DOHH2 (cell line): ENCODE results near the gene CERS6.
A peak's percentile ranks its signal among the peaks of the same experiment; 100 is the strongest.

ENCODE experiments used
- H3F3A ChIP-seq: fragments of 200-600 bp; sonication (generic), shearing (Covaris generic); 2 replicates; pipeline ENCODE4 v1.6.0; 2016; ENCODE audit warnings: antibody characterized with exemption, mild to moderate bottlenecking; ENCODE audit not compliant: control insufficient read depth, insufficient read depth
- H3K27ac ChIP-seq: fragments of 200-600 bp; sonication (generic); 2 replicates; pipeline ENCODE4 v1.5.1; 2014; ENCODE audit warnings: low read depth, mild to moderate bottlenecking, low read length, moderate library complexity
- H3K27me3 ChIP-seq: fragments of 200-600 bp; sonication (generic); 2 replicates; pipeline ENCODE4 v1.6.1; 2014; ENCODE audit warnings: mild to moderate bottlenecking, low read length, mixed read lengths; ENCODE audit not compliant: control insufficient read depth
- H3K36me3 ChIP-seq: fragments of 200-600 bp; sonication (generic); 2 replicates; pipeline ENCODE4 v1.6.1; 2014; ENCODE audit warnings: mild to moderate bottlenecking, low read length, moderate library complexity, mixed read lengths; ENCODE audit not compliant: control insufficient read depth
- H3K4me1 ChIP-seq: fragments of 200-600 bp; sonication (generic); 2 replicates; pipeline ENCODE4 v1.6.1; 2014; ENCODE audit warnings: mild to moderate bottlenecking, low read length, mixed read lengths; ENCODE audit not compliant: control insufficient read depth
- H3K4me2 ChIP-seq: fragments of 200-600 bp; sonication (generic); 2 replicates; pipeline ENCODE4 v1.6.0; 2014; ENCODE audit warnings: mild to moderate bottlenecking, low read length, moderate library complexity
- H3K4me3 ChIP-seq: fragments of 200-600 bp; sonication (generic); 2 replicates; pipeline ENCODE4 v1.5.1; 2014; ENCODE audit warnings: mild to moderate bottlenecking, low read length, mixed read lengths
- H3K79me2 ChIP-seq: fragments of 200-600 bp; sonication (generic); 2 replicates; pipeline ENCODE4 v1.6.1; 2014; ENCODE audit warnings: mild to moderate bottlenecking, low read length, mixed read lengths; ENCODE audit not compliant: control insufficient read depth
- H3K9me2 ChIP-seq: fragments of 200-600 bp; sonication (generic); replicated peaks from 2 replicates; pipeline ENCODE4 v1.6.1; 2014; ENCODE audit warnings: mild to moderate bottlenecking, low read length, mixed read lengths; ENCODE audit not compliant: control insufficient read depth
- H3K9me3 ChIP-seq: fragments of 200-600 bp; sonication (generic); 2 replicates; pipeline ENCODE4 v1.6.1; 2014; ENCODE audit warnings: antibody characterized with exemption, low read length, mixed read lengths; ENCODE audit not compliant: control insufficient read depth, insufficient read depth
- H4K20me1 ChIP-seq: fragments of 200-600 bp; sonication (generic); 2 replicates; pipeline ENCODE4 v1.6.0; 2014; ENCODE audit warnings: low read depth, mild to moderate bottlenecking, antibody characterized with exemption, low read length, moderate library complexity; ENCODE audit not compliant: control insufficient read depth, insufficient read depth
- EZH2phosphoT487 ChIP-seq: fragments of 200-600 bp; sonication (generic); IDR thresholded peaks from 2 replicates; pipeline ENCODE4 v1.6.1; 2017; ENCODE audit warnings: borderline replicate concordance, mild to moderate bottlenecking, antibody characterized with exemption, low read length, moderate library complexity, mixed read lengths
- TF ChIP-seq, protein P1 (sequence below): fragments of 200-600 bp; sonication (generic); IDR thresholded peaks from one replicate; pipeline ENCODE4 v1.5.1; 2014; ENCODE audit warnings: antibody characterized with exemption, mild to moderate bottlenecking, low read depth, low read length; ENCODE audit not compliant: poor library complexity, severe bottlenecking

Gene CERS6

DNA sequence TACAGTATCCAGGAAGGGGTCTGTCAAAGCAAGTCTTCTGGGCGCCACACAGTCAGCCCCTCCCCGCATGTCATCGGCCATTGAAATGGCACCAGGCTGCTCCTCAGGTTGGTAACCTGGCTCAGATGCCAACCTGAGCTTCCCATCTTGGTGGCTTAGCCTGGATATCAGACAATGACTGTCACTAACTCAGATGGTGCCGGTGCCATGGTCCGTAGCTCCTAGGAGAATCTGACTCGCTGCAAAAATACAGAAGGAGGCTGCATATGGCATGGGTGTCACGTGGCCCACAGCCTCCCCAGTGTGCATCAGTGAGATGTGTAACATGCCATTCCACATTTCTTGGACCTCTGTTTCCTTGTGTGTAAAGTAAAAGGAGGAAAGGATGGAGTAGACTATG is 349.5 kb downstream of the CERS6 start:
- Histone ChIP-seq H3K4me2 (peak overlapping the region; percentile 52; the same call in 1 of the 2 replicates), H3K27ac (no peak overlapping the region), H3K27me3 (no peaks in the 10 kb centered on the region), H3F3A (no peaks in the 10 kb centered on the region), H3K36me3 (no peaks in the 10 kb centered on the region), H3K9me3 (no peaks in the 10 kb centered on the region), H3K4me3 (0 out of 2 replicates have a peak overlapping the region, but pooled peaks have one; percentile 15), H3K4me1 (peaks cover 17% of the 10 kb centered on the region), H3K9me2 (no peaks in the 10 kb centered on the region), H4K20me1 (no peaks in the 10 kb centered on the region), H3K79me2 (no peaks in the 10 kb centered on the region)
- no peak for TF ChIP-seq EZH2phosphoT487
- TF ChIP-seq, protein P1, sequence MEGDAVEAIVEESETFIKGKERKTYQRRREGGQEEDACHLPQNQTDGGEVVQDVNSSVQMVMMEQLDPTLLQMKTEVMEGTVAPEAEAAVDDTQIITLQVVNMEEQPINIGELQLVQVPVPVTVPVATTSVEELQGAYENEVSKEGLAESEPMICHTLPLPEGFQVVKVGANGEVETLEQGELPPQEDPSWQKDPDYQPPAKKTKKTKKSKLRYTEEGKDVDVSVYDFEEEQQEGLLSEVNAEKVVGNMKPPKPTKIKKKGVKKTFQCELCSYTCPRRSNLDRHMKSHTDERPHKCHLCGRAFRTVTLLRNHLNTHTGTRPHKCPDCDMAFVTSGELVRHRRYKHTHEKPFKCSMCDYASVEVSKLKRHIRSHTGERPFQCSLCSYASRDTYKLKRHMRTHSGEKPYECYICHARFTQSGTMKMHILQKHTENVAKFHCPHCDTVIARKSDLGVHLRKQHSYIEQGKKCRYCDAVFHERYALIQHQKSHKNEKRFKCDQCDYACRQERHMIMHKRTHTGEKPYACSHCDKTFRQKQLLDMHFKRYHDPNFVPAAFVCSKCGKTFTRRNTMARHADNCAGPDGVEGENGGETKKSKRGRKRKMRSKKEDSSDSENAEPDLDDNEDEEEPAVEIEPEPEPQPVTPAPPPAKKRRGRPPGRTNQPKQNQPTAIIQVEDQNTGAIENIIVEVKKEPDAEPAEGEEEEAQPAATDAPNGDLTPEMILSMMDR = no peak

DNA sequence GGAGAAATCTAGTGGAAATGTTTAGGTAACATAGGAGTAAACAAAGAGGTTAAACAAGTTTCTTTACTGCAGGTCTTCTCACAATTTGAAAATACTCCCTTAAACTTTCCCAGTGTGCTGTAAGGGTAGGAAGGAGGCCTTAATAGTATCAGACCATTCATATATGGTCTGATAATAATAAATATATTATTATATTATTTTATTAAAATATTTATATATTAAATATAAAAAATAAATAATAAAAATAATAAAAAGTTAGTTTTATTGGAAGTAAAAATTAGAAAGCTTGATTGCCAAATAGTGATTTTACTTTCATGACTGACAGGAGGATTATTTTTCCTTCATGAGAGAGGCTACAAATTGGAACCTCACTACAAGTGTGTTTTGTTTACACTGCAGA is 353.5 kb downstream of the CERS6 start:
- no peaks in the 10 kb centered on the region for H4K20me1 ChIP-seq
- no peak overlapping the region for H3K4me3 ChIP-seq
- peaks cover 17% of the 10 kb centered on the region for H3K4me1 ChIP-seq
- TF ChIP-seq, protein P1 = no peak
- TF ChIP-seq EZH2phosphoT487 = no peak
- H3F3A ChIP-seq = no peaks in the 10 kb centered on the region
- no peaks in the 10 kb centered on the region for H3K36me3 ChIP-seq
- H3K9me2 ChIP-seq = no peaks in the 10 kb centered on the region
- H3K79me2 ChIP-seq = no peaks in the 10 kb centered on the region
- H3K27ac ChIP-seq = no peak overlapping the region
- H3K9me3 ChIP-seq = no peaks in the 10 kb centered on the region
- no peaks in the 10 kb centered on the region for H3K27me3 ChIP-seq
- no peak overlapping the region for H3K4me2 ChIP-seq

GRCh38 chr2:168810235-168810634 is 354.2 kb downstream of the CERS6 start:
- no peaks in the 10 kb centered on the region for H3K79me2 ChIP-seq

More at GRCh38 chr2:168810235-168810634, 354.2 kb downstream of the CERS6 start:
- Histone ChIP-seq H3K27ac (no peak overlapping the region), H3K4me1 (peaks cover 17% of the 10 kb centered on the region), H3K36me3 (no peaks in the 10 kb centered on the region), H3K4me2 (no peak overlapping the region), H3K9me2 (no peaks in the 10 kb centered on the region), H4K20me1 (no peaks in the 10 kb centered on the region), H3K27me3 (no peaks in the 10 kb centered on the region), H3K9me3 (no peaks in the 10 kb centered on the region), H3F3A (no peaks in the 10 kb centered on the region), H3K4me3 (no peak overlapping the region)
- TF ChIP-seq EZH2phosphoT487 = no peak
- TF ChIP-seq, protein P1 = no peak
